K562 (cell line): Measurements from ENCODE around the gene STK16. TPM values are rescaled to one million over a fixed set of nuclear protein-coding genes. Genes with fewer than 3 reads are reported as not detected.

Source experiments
- ATAC-seq: fragments of 200-7000 bp; cut with Tn5 transposase; 3 replicates; pipeline ENCODE4 v1.9.1; 2020; ENCODE audit warnings: moderate library complexity
- BruUV-seq: library from RNA; stranded (reverse); fragments of 400-500 nt; replicated peaks from 2 replicates; lab custom pipeline; 2021; lab: Mats Ljungman, UMichigan
- CTCF ChIA-PET: fragments of 300-600 bp; formaldehyde crosslinking; extraction: SDS; loops from one replicate; lab custom pipeline; 2021; ENCODE audit warnings: low intra/inter-chr PET ratio; lab: Yijun Ruan, JAX
- POLR2A ChIA-PET: fragments of 300-600, 350-650 bp; sonication (Branson Sonifier 250); formaldehyde crosslinking; extraction: SDS; loops from one replicate; lab custom pipeline; 2021; ENCODE audit warnings: antibody characterized with exemption, inconsistent platforms; lab: Yijun Ruan, JAX
- DNase-seq, 4 experiments: peaks; one replicate each; pipeline versions ENCODE4 v3.0.0 to v3.0.0-alpha.2; 2011 to 2018; ENCODE audit warnings: low spot score in 3 of 4, mixed read lengths in 3 of 4; ENCODE audit errors: extremely low read depth in 1 of 4
- FAIRE-seq: peaks from 2 replicates; lab custom pipeline; 2011; peaks lifted over from hg19 to GRCh38; lab: Jason Lieb, UNC
- H2AFZ ChIP-seq: 2 replicates; pipeline ENCODE4 v1.6.0; 2011; ENCODE audit warnings: low read depth, low read length, control low read depth, inconsistent platforms
- H3K27ac ChIP-seq: fragments of 200-600 bp; 3 replicates; pipeline ENCODE4 v1.8.0; 2011; ENCODE audit warnings: low read depth, mild to moderate bottlenecking, control low read depth, inconsistent platforms, low read length, moderate library complexity, mixed read lengths; ENCODE audit errors: extremely low read depth
- H3K27me3 ChIP-seq, 2 experiments: fragments of 300-600 bp in 1 of 2; 2 replicates in 1 of 2; 3 replicates in 1 of 2; pipeline versions ENCODE4 v1.6.0 to v1.8.0; 2011; ENCODE audit warnings: inconsistent platforms in 2 of 2, low read length in 2 of 2, mild to moderate bottlenecking in 1 of 2, mixed read lengths in 1 of 2, moderate library complexity in 1 of 2; ENCODE audit not compliant: control insufficient read depth in 2 of 2, insufficient read depth in 2 of 2
- H3K36me3 ChIP-seq: fragments of 300-600 bp; 3 replicates; pipeline ENCODE4 v1.8.0; 2011; ENCODE audit warnings: mild to moderate bottlenecking, low read length, inconsistent platforms; ENCODE audit not compliant: control insufficient read depth, insufficient read depth
- H3K4me1 ChIP-seq, 2 experiments: fragments of 200-600 bp in 1 of 2; replicated peaks in 1 of 2; 2 replicates in 1 of 2; 3 replicates in 1 of 2; pipeline versions ENCODE4 v1.5.1 to v1.8.0; 2011; ENCODE audit warnings: inconsistent platforms in 2 of 2, low read length in 2 of 2, mild to moderate bottlenecking in 1 of 2, mixed read lengths in 1 of 2, moderate library complexity in 1 of 2; ENCODE audit not compliant: control insufficient read depth in 2 of 2, insufficient read depth in 2 of 2
- H3K4me2 ChIP-seq: 2 replicates; pipeline ENCODE4 v1.6.1; 2011; ENCODE audit warnings: low read length, control low read depth, inconsistent platforms, mixed read lengths; ENCODE audit not compliant: insufficient read depth
- H3K4me3 ChIP-seq: fragments of 200-600 bp; sonication (generic), shearing (Covaris generic); 2 replicates; pipeline ENCODE4 v1.5.1; 2016; ENCODE audit warnings: control low read depth, inconsistent platforms
- H3K79me2 ChIP-seq: fragments of 200-600 bp; 3 replicates; pipeline ENCODE4 v1.8.0; 2011; ENCODE audit warnings: low read length, inconsistent platforms; ENCODE audit not compliant: control insufficient read depth, insufficient read depth
- H3K9ac ChIP-seq, 2 experiments: 2 replicates each; pipeline versions ENCODE4 v1.6.0 to v1.6.1; 2011; ENCODE audit warnings: low read depth in 2 of 2, low read length in 2 of 2, control low read depth in 1 of 2, inconsistent platforms in 1 of 2, mild to moderate bottlenecking in 1 of 2, mixed read lengths in 1 of 2; ENCODE audit not compliant: insufficient read depth in 1 of 2
- H3K9me1 ChIP-seq: one replicate; pipeline ENCODE4 v1.6.0; 2011; ENCODE audit warnings: inconsistent platforms, mild to moderate bottlenecking, low read length, moderate library complexity; ENCODE audit not compliant: control insufficient read depth, insufficient read depth
- H3K9me3 ChIP-seq: replicated peaks from 2 replicates; pipeline ENCODE4 v1.5.1; 2011; ENCODE audit warnings: low read depth, low read length, inconsistent platforms; ENCODE audit not compliant: control insufficient read depth, insufficient read depth
- H4K20me1 ChIP-seq: replicated peaks from 2 replicates; pipeline ENCODE4 v1.6.1; 2011; ENCODE audit warnings: low read length, inconsistent platforms, mixed read lengths; ENCODE audit not compliant: control insufficient read depth, insufficient read depth
- E2F6 ChIP-seq, 2 experiments: IDR thresholded peaks; 2 replicates each; pipeline ENCODE4 v1.6.1; 2011; ENCODE audit warnings: borderline replicate concordance in 1 of 2, control low read depth in 1 of 2, low read depth in 1 of 2, low read length in 1 of 2, mild to moderate bottlenecking in 1 of 2, mixed read lengths in 1 of 2, moderate library complexity in 1 of 2; ENCODE audit not compliant: insufficient read depth in 1 of 2, insufficient read length in 1 of 2, poor library complexity in 1 of 2, severe bottlenecking in 1 of 2; ENCODE audit errors: extremely low read depth in 1 of 2
- HSF4 ChIP-seq: fragments of 250-450 bp; sonication (Bioruptor Pico); IDR thresholded peaks from 2 replicates; pipeline ENCODE4 v2.1.2; 2022; ENCODE audit warnings: mild to moderate bottlenecking, moderate library complexity, borderline replicate concordance
- NFIC ChIP-seq: fragments of 450-650 bp; IDR thresholded peaks from 2 replicates; pipeline ENCODE4 v1.6.1; 2017; ENCODE audit warnings: mild to moderate bottlenecking, inconsistent platforms
- NFIX ChIP-seq: fragments of 250-450 bp; sonication (Bioruptor Pico); IDR thresholded peaks from 2 replicates; pipeline ENCODE4 v1.4.0; 2020; ENCODE audit warnings: low read depth, mild to moderate bottlenecking, moderate library complexity
- SPI1 ChIP-seq: IDR thresholded peaks from 2 replicates; pipeline ENCODE4 v1.6.1; 2011; ENCODE audit warnings: low read depth, low read length, control low read depth, borderline replicate concordance
- ZNF3 ChIP-seq: fragments of 250-450 bp; sonication (Bioruptor Pico); IDR thresholded peaks from 2 replicates; pipeline ENCODE4 v1.5.0; 2021; ENCODE audit warnings: mild to moderate bottlenecking, moderate library complexity
- ZNF780A ChIP-seq: fragments of 250-450 bp; sonication (Bioruptor Pico); IDR thresholded peaks from 2 replicates; pipeline ENCODE4 v1.5.0; 2021; ENCODE audit warnings: mild to moderate bottlenecking
- WGBS: fragments of 100-300 bp; shearing (Covaris generic); methylation state at CpG from one replicate; pipeline ENCODE4 v1.1.6; 2016; ENCODE audit warnings: low coverage, mixed read lengths; ENCODE audit not compliant: insufficient coverage; ENCODE audit errors: missing lambda C conversion rate; 5-methylcytosine and 5-hydroxymethylcytosine counted together
- in situ Hi-C: fragments of 300-500 bp; cut with MboI; formaldehyde crosslinking; loops from 4 replicates; pipeline ENCODE4 v1.15.0; 2018; ENCODE audit warnings: inconsistent platforms, mixed read lengths
- intact Hi-C: fragments of 100-400 bp; cut with micrococcal nuclease; formaldehyde crosslinking; loops from 2 replicates; pipeline ENCODE4 v1.14.2; 2022
- polyA plus RNA-seq, 8 experiments: library from polyadenylated mRNA; depleted of rRNA in 4 of 8; stranded (reverse) in 5 of 8; unstranded in 3 of 8; fragments of >200 nt; fragmentation: Nextera tagmentation in 2 of 8; fragmentation: Illumina TruSeq in 1 of 8; extraction: Ambion mirVana in 2 of 8; extraction: Trizol in 1 of 8; gene quantifications; 2 replicates each; pipeline versions ENCODE4 v1.2.1 to v1.2.3, GENCODE V29; 2011 to 2014; ENCODE audit warnings: inconsistent platforms in 1 of 8, missing spikeins in 1 of 8
- total RNA-seq, 7 experiments: library from RNA; depleted of rRNA in 6 of 7; stranded (reverse); fragments of >200 nt in 6 of 7; fragmentation: Illumina TruSeq in 2 of 7; extraction: Trizol in 2 of 7; gene quantifications; 2 replicates each; pipeline versions ENCODE4 v1.2.1 to v1.2.3, GENCODE V29; 2011 to 2021; ENCODE audit warnings: low replicate concordance in 1 of 7

Gene STK16
- total and polyA plus RNA-seq, 9 of the 15 experiments (the other 6 are each of a cell fraction or from before 2014, with no cell fraction given), result 5.4 to 36.2 (median 17.8) TPM

- H3K4me3 ChIP-seq, result peak overlapping the region; percentile 90
- intact Hi-C loops, result loop anchor here (2.0 to 5.0 kb wide), 2 partner anchors 17 to 69 kb away; partner anchors contain the start of genes GLB1L and STK16
- H4K20me1 ChIP-seq, result no peaks in the 10 kb centered on the region
- no peaks in the 10 kb centered on the region for H3K9me3 ChIP-seq
- in situ Hi-C loops, result no loop called here
- peak overlapping the region; percentile 90 for H3K27ac ChIP-seq
- POLR2A ChIA-PET, result interaction anchor here (0.6 to 1.7 kb wide), 4 partner anchors 9 to 60 kb away, joined by 3 to 12 read pairs (median 8); partner anchors contain the start of gene ABCB6
- H3K9me1 ChIP-seq, result no peaks in the 10 kb centered on the region
- peak overlapping the region; percentile 98 for H3K4me2 ChIP-seq
- FAIRE-seq (no peak), ATAC-seq (peak; percentile 13), DNase-seq (peak; percentile 18 to 46 (median 24))
- peaks cover 13 to 16% of the 10 kb centered on the region in 2 experiments; a peak in 4 of 5 replicates for H3K4me1 ChIP-seq
- peak overlapping the region; percentile 96 to 97 for H3K9ac ChIP-seq
- peak; percentile 57; the same call in 1 of the 2 replicates for TF ChIP-seq SPI1
- no peak for TF ChIP-seq HSF4 (CRISPR knock-in tag)
- peak; percentile 92 for TF ChIP-seq NFIC
- peak; percentile 20; the same call in 1 of the 2 replicates for TF ChIP-seq NFIX (CRISPR knock-in tag)
- no peak for TF ChIP-seq ZNF3 (CRISPR knock-in tag)
- peak in 1 of 2 experiments; percentile 26 for TF ChIP-seq E2F6 (IDR thresholded peaks at IDR 0.05; ENCODE audit: borderline replicate concordance in 1 of 2, extremely low read depth in 1 of 2, insufficient read depth in 1 of 2, insufficient read length in 1 of 2, low read depth in 1 of 2, low read length in 1 of 2, poor library complexity in 1 of 2, severe bottlenecking in 1 of 2)
- TF ChIP-seq ZNF780A, result no peak
- H3K36me3 ChIP-seq, result peaks cover 61% of the 10 kb centered on the region
- CTCF ChIA-PET, result no interaction called here
- H2AFZ ChIP-seq, result peak overlapping the region; percentile 91; the same call in 1 of the 2 replicates
- peaks cover 52% of the 10 kb centered on the region for H3K79me2 ChIP-seq
- no peaks in the 10 kb centered on the region for H3K27me3 ChIP-seq
- BruUV-seq, result no TSS peak
- 2% methylated on average over 6 of the region's 7 CpGs for WGBS
Observed at GRCh38 chr2:219228041-219228910, 17.0 kb upstream of the STK16 start.
